A673 (cell line): ENCODE results near the gene GABRR2.

ENCODE experiments used
- CTCF ChIP-seq: fragments of 300-800, 200-600 bp; sonication (generic); conservative IDR thresholded peaks from 2 replicates; pipeline ENCODE4 v1.5.1; 2017; ENCODE audit warnings: low read depth, mild to moderate bottlenecking, antibody characterized with exemption, low read length, moderate library complexity, mixed read lengths
- EZH2 ChIP-seq: fragments of 200-600 bp; sonication (generic); IDR thresholded peaks from 2 replicates; pipeline ENCODE4 v1.6.1; 2017; ENCODE audit warnings: borderline replicate concordance, low read depth, mild to moderate bottlenecking, mixed read lengths, antibody characterized with exemption, low read length; ENCODE audit not compliant: poor library complexity, severe bottlenecking

DNA sequence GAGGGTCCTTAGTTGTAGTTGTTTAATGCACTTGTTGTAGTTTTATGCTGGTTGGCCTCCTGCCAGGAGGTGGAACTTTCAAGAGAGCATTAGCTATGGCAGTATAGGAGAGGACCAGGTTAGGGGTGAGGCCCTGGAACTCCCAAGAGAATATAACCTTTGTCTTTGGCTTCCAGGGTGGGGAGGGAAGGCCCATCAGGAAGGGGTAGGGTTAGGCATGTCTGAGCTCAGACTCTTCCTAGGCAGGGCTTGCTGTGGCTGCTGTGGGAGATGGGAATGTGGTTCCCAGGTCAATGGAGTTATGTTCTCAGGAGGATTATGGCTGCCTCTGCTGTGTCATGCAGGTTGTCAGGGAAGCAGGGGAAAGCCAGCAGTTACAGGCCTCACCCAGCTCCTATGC lies 77.9 kb downstream of the GABRR2 start:
- TF ChIP-seq CTCF = no peak
- TF ChIP-seq EZH2 = no peak
